H1 (cell line): Measurements from ENCODE around the gene MTURN. TPM values are rescaled to one million over a fixed set of nuclear protein-coding genes. Genes with fewer than 3 reads are reported as not detected.

ENCODE experiments used
- BRCA1 ChIP-seq: IDR thresholded peaks from 2 replicates; pipeline ENCODE4 v1.6.1; 2012; ENCODE audit warnings: low read depth, low read length, improper control_type of control experiment
- CREB1 ChIP-seq: IDR thresholded peaks from 2 replicates; pipeline ENCODE4 v1.6.1; 2012; ENCODE audit warnings: inconsistent platforms
- CTCF ChIP-seq, 3 experiments: IDR thresholded peaks; 1 replicate in 2 of 3; 2 replicates in 1 of 3; pipeline versions ENCODE4 v1.5.1 to v1.6.1; 2011; ENCODE audit warnings: low read length in 3 of 3, mild to moderate bottlenecking in 3 of 3, inconsistent platforms in 2 of 3, low read depth in 1 of 3, moderate library complexity in 1 of 3; ENCODE audit not compliant: insufficient read depth in 1 of 3; ENCODE audit errors: control extremely low read depth in 1 of 3
- NRF1 ChIP-seq: IDR thresholded peaks from 2 replicates; pipeline ENCODE4 v1.6.1; 2011; ENCODE audit warnings: mild to moderate bottlenecking, low read depth, low read length, improper control_type of control experiment
- RBBP5 ChIP-seq: IDR thresholded peaks from 2 replicates; pipeline ENCODE4 v1.7.1; 2012; ENCODE audit warnings: low read depth, mild to moderate bottlenecking, inconsistent platforms, low read length, moderate library complexity, borderline replicate concordance
- RXRA ChIP-seq: IDR thresholded peaks from 2 replicates; pipeline ENCODE4 v1.6.1; 2011; ENCODE audit warnings: low read depth, mild to moderate bottlenecking, low read length, moderate library complexity; ENCODE audit not compliant: insufficient read depth
- SIX5 ChIP-seq: IDR thresholded peaks from 2 replicates; pipeline ENCODE4 v1.6.1; 2011; ENCODE audit warnings: mild to moderate bottlenecking, low read depth, low read length
- SP4 ChIP-seq: IDR thresholded peaks from 2 replicates; pipeline ENCODE4 v1.6.1; 2012; ENCODE audit warnings: low read length, inconsistent platforms
- polyA plus RNA-seq, 7 experiments: library from polyadenylated mRNA; depleted of rRNA in 3 of 7; stranded (reverse) in 5 of 7; unstranded in 2 of 7; fragments of >200 nt in 5 of 7; fragments of 200-250 nt in 2 of 7; gene quantifications; 1 replicate in 5 of 7; 2 replicates in 1 of 7; 4 replicates in 1 of 7; pipeline versions ENCODE4 v1.2.1 to v1.2.3, GENCODE V29; 2011 to 2013; ENCODE audit warnings: missing spikeins in 2 of 7, mixed read lengths in 2 of 7
- total RNA-seq: library from RNA; stranded (reverse); fragmentation: NEBNext Ultra II Directional; extraction: Animal tissue kit (Norgen Biotek cat#: 25700); gene quantifications from 2 replicates; pipeline ENCODE4 v1.2.1, GENCODE V29; 2021

The MTURN gene
- total and polyA plus RNA-seq, 2 of the 8 experiments (the other 6 are each of a cell fraction or from before 2014, with no cell fraction given), result 2.6 to 5.8 TPM

GRCh38 chr7:30176463-30177109, 41.8 kb downstream of the MTURN start (continued):
- TF ChIP-seq NRF1 (no peak), CREB1 (no peak), SP4 (no peak), CTCF (IDR thresholded peaks at IDR 0.05; ENCODE audit: control extremely low read depth in 1 of 3, insufficient read depth in 1 of 3, low read depth in 1 of 3, low read length in 3 of 3) (no peak), RXRA (no peak), RBBP5 (no peak), SIX5 (no peak), BRCA1 (no peak)
